GM19397 (cell line): ENCODE data around the gene TNXB.
"Not testable (repeated sequence)": the region's sequence is repeated elsewhere in the genome, so short reads cannot be mapped to it uniquely, and the experiment has no call there.

Source experiments
- ATAC-seq: cut with Tn5 transposase; IDR thresholded peaks from one replicate; pipeline ENCODE4 v1.9.1; 2021; ENCODE audit warnings: mild to moderate bottlenecking, moderate library complexity; ENCODE audit not compliant: unreplicated experiment

The TNXB gene

GRCh38 chr6:32146287-32146686 lies 37.1 kb upstream of the TNXB start:
- no peak for ATAC-seq

- not testable (repeated sequence) for ATAC-seq
Observed at GRCh38 chr6:32144238-32144637, 35.1 kb upstream of the TNXB start.

GRCh38 chr6:32140420-32141046 lies 31.4 kb upstream of the TNXB start:
- no peak for ATAC-seq

- ATAC-seq: no peak
Observed at GRCh38 chr6:32139590-32139989, 30.5 kb upstream of the TNXB start.

GRCh38 chr6:32137454-32137853 lies 28.3 kb upstream of the TNXB start:
- no peak for ATAC-seq

GRCh38 chr6:32133786-32134185 lies 24.6 kb upstream of the TNXB start:
- no peak for ATAC-seq

- no peak for ATAC-seq
Observed at GRCh38 chr6:32132110-32132509, 23.0 kb upstream of the TNXB start.

GRCh38 chr6:32131439-32131948 lies 22.4 kb upstream of the TNXB start:
- no peak for ATAC-seq

- no peak for ATAC-seq
Observed at GRCh38 chr6:32129297-32130088, 20.4 kb upstream of the TNXB start.

- no peak for ATAC-seq
Observed at GRCh38 chr6:32128751-32129296, 19.7 kb upstream of the TNXB start.

- peak; percentile 81 for ATAC-seq
Observed at GRCh38 chr6:32127717-32128592, 18.8 kb upstream of the TNXB start, which contains the start of gene ATF6B. ATF6B (minus strand) TSS chr6:32128246; CDS start chr6:32128207, 39 bp downstream.

GRCh38 chr6:32127409-32127716 lies 18.2 kb upstream of the TNXB start:
- no peak for ATAC-seq

- ATAC-seq: no peak
Observed at GRCh38 chr6:32126880-32127279, 17.7 kb upstream of the TNXB start.

GRCh38 chr6:32123681-32124080 lies 14.5 kb upstream of the TNXB start:
- no peak for ATAC-seq

- ATAC-seq: no peak
Observed at GRCh38 chr6:32120573-32121059, 11.5 kb upstream of the TNXB start.

GRCh38 chr6:32118782-32119628 lies 9.9 kb upstream of the TNXB start:
- no peak for ATAC-seq

- ATAC-seq: no peak
Observed at GRCh38 chr6:32117461-32117860, 8.3 kb upstream of the TNXB start.

- no peak for ATAC-seq
Observed at GRCh38 chr6:32116674-32117073, 7.5 kb upstream of the TNXB start.

- no peak for ATAC-seq
Observed at GRCh38 chr6:32115623-32116022, 6.5 kb upstream of the TNXB start.

GRCh38 chr6:32114796-32115195 lies 5.7 kb upstream of the TNXB start:
- ATAC-seq: no peak
